Endometrium (tissue), 2 donors: Measurements from ENCODE around the gene ARMC12.
"Not testable (repeated sequence)": the region's sequence is repeated elsewhere in the genome, so short reads cannot be mapped to it uniquely, and the experiment has no call there.

Source experiments
- FAIRE-seq: peaks from 2 replicates; lab custom pipeline; 2012; peaks lifted over from hg19 to GRCh38; lab: Jason Lieb, UNC
- donor health status: control.
- donor health status: control.

ARMC12 gene

GRCh38 chr6:35718911-35719381 is 17.9 kb upstream of the ARMC12 start:
- no peak for FAIRE-seq

GRCh38 chr6:35719404-35719829 is 17.4 kb upstream of the ARMC12 start:
- FAIRE-seq: no peak

- FAIRE-seq: no peak
Measured at GRCh38 chr6:35719830-35720733, 16.8 kb upstream of the ARMC12 start.

- FAIRE-seq: no peak
Measured at GRCh38 chr6:35722121-35722761, 14.6 kb upstream of the ARMC12 start.

- FAIRE-seq: no peak
Measured at GRCh38 chr6:35723587-35723986, 13.2 kb upstream of the ARMC12 start.

- no peak for FAIRE-seq
Measured at GRCh38 chr6:35724059-35724458, 12.8 kb upstream of the ARMC12 start.

- no peak for FAIRE-seq
Measured at GRCh38 chr6:35724471-35724870, 12.4 kb upstream of the ARMC12 start.

GRCh38 chr6:35725081-35725708 is 11.6 kb upstream of the ARMC12 start:
- FAIRE-seq: no peak

GRCh38 chr6:35725721-35726438 is 11.0 kb upstream of the ARMC12 start:
- FAIRE-seq: no peak

- no peak for FAIRE-seq
Measured at GRCh38 chr6:35727231-35727934, 9.4 kb upstream of the ARMC12 start.

GRCh38 chr6:35727935-35728682 is 8.7 kb upstream of the ARMC12 start:
- no peak for FAIRE-seq

- FAIRE-seq: no peak
Measured at GRCh38 chr6:35728683-35729678, 7.9 kb upstream of the ARMC12 start.

GRCh38 chr6:35729722-35730121 is 7.1 kb upstream of the ARMC12 start:
- no peak for FAIRE-seq

- no peak for FAIRE-seq
Measured at GRCh38 chr6:35730745-35731413, 6.0 kb upstream of the ARMC12 start.

GRCh38 chr6:35731414-35731735 is 5.5 kb upstream of the ARMC12 start:
- FAIRE-seq: no peak

GRCh38 chr6:35731736-35732532 is 4.9 kb upstream of the ARMC12 start:
- FAIRE-seq: no peak

- no peak for FAIRE-seq
Measured at GRCh38 chr6:35733633-35734032, 3.2 kb upstream of the ARMC12 start.

GRCh38 chr6:35734319-35734718 is 2.5 kb upstream of the ARMC12 start:
- not testable (repeated sequence) for FAIRE-seq
